Central memory CD8-positive, alpha-beta T cell (primary cell): ENCODE results near the gene TSBP1.

Experiments
- ATAC-seq: fragments of 150-1000 bp; cut with Tn5 transposase; replicated peaks from 2 replicates; pipeline ENCODE4 v1.10.0; 2022; ENCODE audit warnings: mild to moderate bottlenecking, moderate FRiP score, moderate number of reproducible peaks; ENCODE audit not compliant: poor library complexity, severe bottlenecking; ENCODE audit errors: extremely low read depth
- DNase-seq, 2 donors: peaks; one replicate each; pipeline ENCODE4 v3.0.0; 2021; ENCODE audit warnings: low spot score in 2 of 2
- H3K27ac Mint-ChIP-seq: one replicate; pipeline ENCODE4 v1.8.0; 2022; ENCODE audit warnings: low read depth, mild to moderate bottlenecking, moderate library complexity, mixed read lengths
- H3K27me3 Mint-ChIP-seq: one replicate; pipeline ENCODE4 v1.8.0; 2022; ENCODE audit warnings: mixed read lengths
- H3K36me3 Mint-ChIP-seq: one replicate; pipeline ENCODE4 v1.8.0; 2022; ENCODE audit warnings: mild to moderate bottlenecking, moderate library complexity, mixed read lengths; ENCODE audit not compliant: insufficient read depth
- H3K4me1 Mint-ChIP-seq: one replicate; pipeline ENCODE4 v1.8.0; 2022; ENCODE audit warnings: mixed read lengths
- H3K4me3 Mint-ChIP-seq: one replicate; pipeline ENCODE4 v1.8.0; 2022; ENCODE audit warnings: mild to moderate bottlenecking, moderate library complexity, mixed read lengths
- H3K9me3 Mint-ChIP-seq: one replicate; pipeline ENCODE4 v1.8.0; 2022; ENCODE audit warnings: mixed read lengths

TSBP1 gene

GRCh38 chr6:32396028-32396427, 24.3 kb upstream of the TSBP1 start:
- Mint-ChIP-seq H3K27me3 (peaks cover 42% of the 10 kb centered on the region), H3K4me3 (no peak overlapping the region), H3K27ac (no peak overlapping the region), H3K4me1 (no peaks in the 10 kb centered on the region), H3K9me3 (no peaks in the 10 kb centered on the region), H3K36me3 (peaks cover 2% of the 10 kb centered on the region)
- DNase-seq (no peak), ATAC-seq (no peak)

GRCh38 chr6:32393665-32394420, 22.1 kb upstream of the TSBP1 start:
- Mint-ChIP-seq H3K4me1 (no peaks in the 10 kb centered on the region), H3K4me3 (no peak overlapping the region), H3K36me3 (peaks cover 2% of the 10 kb centered on the region), H3K27ac (no peak overlapping the region), H3K9me3 (no peaks in the 10 kb centered on the region), H3K27me3 (peaks cover 56% of the 10 kb centered on the region)
- ATAC-seq = no peak
- DNase-seq = no peak

GRCh38 chr6:32391505-32391904, 19.8 kb upstream of the TSBP1 start:
- no peak for ATAC-seq
- H3K4me1 Mint-ChIP-seq = no peaks in the 10 kb centered on the region
- no peak overlapping the region for H3K4me3 Mint-ChIP-seq
- peaks cover 2% of the 10 kb centered on the region for H3K36me3 Mint-ChIP-seq
- H3K9me3 Mint-ChIP-seq = no peaks in the 10 kb centered on the region
- H3K27ac Mint-ChIP-seq = no peak overlapping the region
- no peak for DNase-seq
- peaks cover 80% of the 10 kb centered on the region for H3K27me3 Mint-ChIP-seq

- no peak overlapping the region for H3K4me3 Mint-ChIP-seq
- ATAC-seq (no peak), DNase-seq (no peak)
- no peaks in the 10 kb centered on the region for H3K9me3 Mint-ChIP-seq
- no peak overlapping the region for H3K27ac Mint-ChIP-seq
- H3K36me3 Mint-ChIP-seq = peaks cover 2% of the 10 kb centered on the region
- H3K4me1 Mint-ChIP-seq = no peaks in the 10 kb centered on the region
- H3K27me3 Mint-ChIP-seq = peaks cover 60% of the 10 kb centered on the region
These were observed 16.1 kb upstream of the TSBP1 start for GRCh38 chr6:32387589-32388340.

GRCh38 chr6:32386040-32386439, 14.3 kb upstream of the TSBP1 start:
- ATAC-seq = no peak
- Mint-ChIP-seq H3K36me3 (no peaks in the 10 kb centered on the region), H3K27me3 (peaks cover 52% of the 10 kb centered on the region), H3K4me1 (no peaks in the 10 kb centered on the region), H3K27ac (no peak overlapping the region), H3K4me3 (no peak overlapping the region), H3K9me3 (no peaks in the 10 kb centered on the region)
- no peak for DNase-seq

- Mint-ChIP-seq H3K27ac (no peak overlapping the region), H3K36me3 (no peaks in the 10 kb centered on the region), H3K4me1 (no peaks in the 10 kb centered on the region), H3K9me3 (no peaks in the 10 kb centered on the region), H3K27me3 (peaks cover 36% of the 10 kb centered on the region), H3K4me3 (no peak overlapping the region)
- DNase-seq (no peak), ATAC-seq (no peak)
These were observed 11.2 kb upstream of the TSBP1 start for GRCh38 chr6:32382757-32383420.

- Mint-ChIP-seq H3K36me3 (no peaks in the 10 kb centered on the region), H3K9me3 (no peaks in the 10 kb centered on the region), H3K4me1 (no peaks in the 10 kb centered on the region), H3K27ac (no peak overlapping the region), H3K4me3 (no peak overlapping the region), H3K27me3 (peaks cover 47% of the 10 kb centered on the region)
- ATAC-seq (no peak), DNase-seq (no peak)
These were observed 7.8 kb upstream of the TSBP1 start for GRCh38 chr6:32379545-32379944.

- H3K4me3 Mint-ChIP-seq = no peak overlapping the region
- H3K4me1 Mint-ChIP-seq = no peaks in the 10 kb centered on the region
- H3K9me3 Mint-ChIP-seq = no peaks in the 10 kb centered on the region
- H3K36me3 Mint-ChIP-seq = no peaks in the 10 kb centered on the region
- no peak for ATAC-seq
- H3K27me3 Mint-ChIP-seq = peaks cover 59% of the 10 kb centered on the region
- H3K27ac Mint-ChIP-seq = no peak overlapping the region
- no peak for DNase-seq
These were observed 4.2 kb upstream of the TSBP1 start for GRCh38 chr6:32375739-32376529.

- Mint-ChIP-seq H3K27me3 (peaks cover 65% of the 10 kb centered on the region), H3K27ac (no peak overlapping the region), H3K4me3 (no peak overlapping the region), H3K9me3 (no peaks in the 10 kb centered on the region), H3K4me1 (no peaks in the 10 kb centered on the region), H3K36me3 (no peaks in the 10 kb centered on the region)
- no peak for ATAC-seq
- DNase-seq = no peak
These were observed 474 bp downstream of the TSBP1 start for GRCh38 chr6:32371229-32371628.

GRCh38 chr6:32370505-32370904, 1.2 kb downstream of the TSBP1 start:
- Mint-ChIP-seq H3K27me3 (peaks cover 61% of the 10 kb centered on the region), H3K36me3 (no peaks in the 10 kb centered on the region), H3K27ac (no peak overlapping the region), H3K4me1 (no peaks in the 10 kb centered on the region), H3K4me3 (no peak overlapping the region), H3K9me3 (no peaks in the 10 kb centered on the region)
- ATAC-seq (no peak), DNase-seq (no peak)

- ATAC-seq (no peak), DNase-seq (no peak)
- peaks cover 61% of the 10 kb centered on the region for H3K27me3 Mint-ChIP-seq
- no peak overlapping the region for H3K27ac Mint-ChIP-seq
- H3K36me3 Mint-ChIP-seq = no peaks in the 10 kb centered on the region
- no peaks in the 10 kb centered on the region for H3K9me3 Mint-ChIP-seq
- no peaks in the 10 kb centered on the region for H3K4me1 Mint-ChIP-seq
- no peak overlapping the region for H3K4me3 Mint-ChIP-seq
These were observed 2.0 kb downstream of the TSBP1 start for GRCh38 chr6:32369660-32370059.

GRCh38 chr6:32367644-32368043, 4.1 kb downstream of the TSBP1 start:
- Mint-ChIP-seq H3K9me3 (no peaks in the 10 kb centered on the region), H3K27me3 (peaks cover 81% of the 10 kb centered on the region), H3K4me3 (no peak overlapping the region), H3K4me1 (no peaks in the 10 kb centered on the region), H3K27ac (no peak overlapping the region), H3K36me3 (no peaks in the 10 kb centered on the region)
- no peak for ATAC-seq
- no peak for DNase-seq
